Esophagus squamous epithelium (tissue), 4 donors: ENCODE data around the gene PDE5A.

Experiments
- POLR2A ChIP-seq, 4 donors: fragments of 450-650 bp; IDR thresholded peaks; one replicate each; pipeline ENCODE4 v1.6.1; 2017; ENCODE audit warnings: antibody characterized with exemption in 4 of 4, mild to moderate bottlenecking in 4 of 4, moderate library complexity in 3 of 4
- TF ChIP-seq, protein P1 (sequence below), 6 experiments: fragments of 450-650 bp in 4 of 6; fragments of 200-600 bp in 2 of 6; sonication (generic) in 2 of 6; IDR thresholded peaks; one replicate each; pipeline ENCODE4 v1.5.1; 2016 to 2019; ENCODE audit warnings: antibody characterized with exemption in 6 of 6, mild to moderate bottlenecking in 4 of 6, moderate library complexity in 4 of 6

DNA sequence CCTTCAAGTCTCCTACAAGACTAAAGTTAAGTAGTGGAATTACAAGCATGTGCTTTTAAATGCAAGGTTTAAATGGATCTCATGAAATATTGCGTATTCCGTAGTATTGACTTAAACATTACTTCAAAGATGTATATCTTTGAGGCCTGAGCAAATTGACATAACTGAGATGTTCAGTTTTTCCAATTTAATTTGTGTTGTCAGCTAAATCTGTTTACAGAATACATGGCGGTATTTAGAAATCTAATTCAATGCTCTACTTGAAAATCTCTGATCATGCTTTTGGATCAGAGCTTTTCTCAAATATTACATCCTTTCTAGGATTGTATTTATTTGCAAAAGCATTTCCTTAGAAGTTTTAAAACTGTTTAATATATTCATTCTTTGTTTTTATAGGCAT, 47.5 kb upstream of the PDE5A start:
- TF ChIP-seq, protein P1, sequence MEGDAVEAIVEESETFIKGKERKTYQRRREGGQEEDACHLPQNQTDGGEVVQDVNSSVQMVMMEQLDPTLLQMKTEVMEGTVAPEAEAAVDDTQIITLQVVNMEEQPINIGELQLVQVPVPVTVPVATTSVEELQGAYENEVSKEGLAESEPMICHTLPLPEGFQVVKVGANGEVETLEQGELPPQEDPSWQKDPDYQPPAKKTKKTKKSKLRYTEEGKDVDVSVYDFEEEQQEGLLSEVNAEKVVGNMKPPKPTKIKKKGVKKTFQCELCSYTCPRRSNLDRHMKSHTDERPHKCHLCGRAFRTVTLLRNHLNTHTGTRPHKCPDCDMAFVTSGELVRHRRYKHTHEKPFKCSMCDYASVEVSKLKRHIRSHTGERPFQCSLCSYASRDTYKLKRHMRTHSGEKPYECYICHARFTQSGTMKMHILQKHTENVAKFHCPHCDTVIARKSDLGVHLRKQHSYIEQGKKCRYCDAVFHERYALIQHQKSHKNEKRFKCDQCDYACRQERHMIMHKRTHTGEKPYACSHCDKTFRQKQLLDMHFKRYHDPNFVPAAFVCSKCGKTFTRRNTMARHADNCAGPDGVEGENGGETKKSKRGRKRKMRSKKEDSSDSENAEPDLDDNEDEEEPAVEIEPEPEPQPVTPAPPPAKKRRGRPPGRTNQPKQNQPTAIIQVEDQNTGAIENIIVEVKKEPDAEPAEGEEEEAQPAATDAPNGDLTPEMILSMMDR (IDR thresholded peaks at IDR 0.05), result no peak
- no peak for TF ChIP-seq POLR2A (IDR thresholded peaks at IDR 0.05)
